Activated T-cell treated with anti-CD3 and anti-CD28 coated beads for 1 hour (primary cell): ENCODE data around the gene TCHP.

Experiments
- DNase-seq: peaks from one replicate; pipeline ENCODE4 v3.0.0-alpha.2; 2020; ENCODE audit warnings: low read depth

TCHP gene

GRCh38 chr12:109932878-109933503 is 32.9 kb downstream of the TCHP start:
- DNase-seq: no peak

GRCh38 chr12:109934026-109934425 is 34.0 kb downstream of the TCHP start:
- no peak for DNase-seq

DNA sequence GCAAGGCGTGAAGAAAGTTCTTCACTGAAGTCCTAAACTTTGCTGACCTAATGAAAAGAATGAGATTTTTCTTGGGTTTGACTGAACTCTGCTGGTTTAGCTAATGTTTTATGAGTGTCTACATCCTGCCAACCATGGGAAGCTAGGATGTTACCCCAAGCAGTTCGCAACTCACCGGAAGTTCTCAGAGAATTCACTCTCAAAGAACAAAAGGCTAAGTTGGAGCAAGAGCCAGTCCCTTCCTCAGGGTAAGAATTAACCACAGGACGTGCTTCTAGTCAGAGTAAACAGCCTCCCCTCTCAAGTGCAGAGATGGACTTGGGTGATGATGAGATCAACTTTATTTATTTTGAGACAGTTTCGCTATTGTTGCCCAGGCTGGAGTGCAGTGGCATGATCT is 37.3 kb downstream of the TCHP start:
- DNase-seq: no peak

GRCh38 chr12:109938947-109939346 is 38.9 kb downstream of the TCHP start:
- no peak for DNase-seq

DNA sequence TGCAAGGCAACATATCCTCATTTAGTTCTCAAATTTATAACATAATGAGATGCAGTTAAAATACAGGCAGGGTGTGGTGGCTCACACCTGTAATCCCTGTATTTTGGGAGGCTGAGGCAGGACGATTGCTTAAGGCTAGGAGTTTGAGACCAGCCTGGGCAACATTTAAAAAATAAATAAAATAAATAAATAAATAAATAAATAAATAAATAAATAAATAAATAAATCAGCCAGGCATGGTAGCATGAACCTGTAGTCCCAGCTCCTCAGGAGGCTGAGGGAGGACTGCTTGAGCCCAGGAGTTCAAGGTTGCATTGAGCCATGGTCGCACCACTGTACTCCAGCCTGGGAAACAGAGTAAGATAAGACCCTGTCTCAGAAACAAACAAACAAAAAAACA is 39.4 kb downstream of the TCHP start:
- DNase-seq: no peak

DNA sequence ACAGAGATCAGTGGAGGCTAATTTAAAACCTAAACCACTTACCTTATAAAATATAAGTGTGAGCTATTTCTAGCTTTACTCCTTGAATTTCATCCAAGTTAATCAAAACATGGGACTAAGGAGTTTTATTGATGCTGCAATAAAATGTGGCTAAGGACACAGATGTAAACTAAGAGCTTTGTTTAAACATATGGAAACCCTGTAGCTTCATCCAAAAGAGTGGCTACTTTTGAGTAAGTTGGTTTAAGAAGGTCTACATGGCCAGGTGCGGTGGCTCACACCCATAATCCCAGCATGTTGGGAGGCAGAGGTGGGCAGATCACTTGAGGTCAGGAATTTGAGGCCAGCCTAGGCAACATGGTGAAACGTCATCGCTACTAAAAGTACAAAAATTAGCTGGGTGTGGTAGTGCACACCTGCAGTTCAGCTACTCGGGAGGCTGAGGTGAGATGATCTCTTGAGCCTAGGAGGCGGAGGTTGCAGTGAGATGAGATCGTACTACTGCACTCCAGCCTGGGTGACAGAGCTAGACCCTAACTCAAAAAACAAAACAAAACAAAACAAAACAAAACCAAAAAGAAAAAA is 40.4 kb downstream of the TCHP start:
- DNase-seq: no peak

- DNase-seq: no peak
These were observed 43.7 kb downstream of the TCHP start for GRCh38 chr12:109943811-109944210.

DNA sequence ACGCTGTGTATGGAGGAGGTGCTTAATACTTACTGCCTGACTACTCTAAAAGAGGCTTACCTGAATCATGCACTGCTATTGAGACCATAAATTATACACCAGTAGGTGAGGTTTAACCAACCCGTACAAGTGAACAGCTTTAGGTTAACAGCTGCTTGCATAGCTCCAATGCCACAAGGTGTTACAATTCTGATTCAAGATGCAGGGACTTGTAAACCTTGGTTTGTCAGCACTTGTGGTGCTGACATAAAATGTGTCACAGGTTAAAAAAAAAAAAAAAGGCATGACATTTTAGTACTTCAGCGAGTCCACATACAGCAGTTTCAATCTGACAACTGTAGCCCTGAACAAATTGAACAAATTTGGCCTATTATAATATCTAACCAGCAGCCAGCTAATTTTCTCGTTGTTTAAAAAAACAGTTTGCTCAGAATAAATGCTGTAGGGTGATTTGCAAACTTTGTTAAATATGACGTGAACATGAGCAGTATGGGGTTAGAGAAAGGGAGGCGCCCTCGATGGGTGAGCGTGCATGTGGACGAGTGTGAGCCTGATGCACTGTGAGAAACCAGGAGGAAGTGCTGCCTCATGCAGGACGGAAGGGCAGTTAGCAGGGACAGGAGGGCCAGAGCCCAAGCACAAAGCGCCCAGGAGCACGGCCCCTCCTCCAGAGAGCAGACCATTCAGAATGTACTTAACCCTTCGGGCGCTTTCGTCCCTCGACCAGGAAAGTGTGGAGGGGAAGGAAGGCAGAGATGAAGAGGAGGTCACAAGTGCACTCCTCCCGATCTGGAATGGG is 44.7 kb downstream of the TCHP start:
- DNase-seq: no peak

DNA sequence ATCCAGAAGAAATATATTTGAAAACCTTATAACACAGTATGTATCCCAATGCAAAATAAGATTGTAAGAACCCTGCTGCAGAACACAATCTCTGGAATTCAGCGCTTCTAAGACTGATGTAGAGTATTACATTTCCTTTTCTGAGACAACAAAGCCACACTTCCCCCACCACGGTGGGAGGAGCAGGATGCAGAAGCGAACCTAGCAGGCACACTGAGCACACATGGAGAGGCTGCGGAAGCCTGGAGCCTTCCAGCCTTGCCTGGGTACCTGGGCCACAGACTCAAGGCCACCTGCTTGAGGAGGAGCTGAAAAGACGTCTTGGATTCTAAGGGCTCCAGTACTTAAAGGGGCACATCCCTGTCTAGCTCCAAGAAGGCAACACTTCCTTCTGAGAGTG is 46.4 kb downstream of the TCHP start:
- no peak for DNase-seq

GRCh38 chr12:109946913-109947312 is 46.8 kb downstream of the TCHP start:
- DNase-seq: no peak

DNA sequence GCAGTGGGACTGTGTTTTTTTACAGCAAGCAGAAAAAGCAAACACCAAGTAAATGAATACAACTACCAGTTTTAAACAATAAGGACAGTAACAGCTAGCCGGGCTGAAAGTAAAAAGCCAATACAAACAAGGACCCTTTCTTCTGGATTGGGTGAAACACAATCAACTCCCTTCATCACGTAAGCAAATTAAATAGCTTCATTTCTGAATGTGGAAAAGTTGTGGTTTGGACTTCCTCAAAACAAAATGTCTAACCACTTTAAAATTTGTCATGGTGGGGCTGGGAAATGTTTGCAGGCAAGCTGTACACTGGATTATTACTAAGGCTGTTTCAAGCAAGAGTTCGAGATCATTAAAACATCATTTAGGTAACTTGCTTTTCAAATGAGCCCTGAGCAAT is 47.4 kb downstream of the TCHP start:
- no peak for DNase-seq

DNA sequence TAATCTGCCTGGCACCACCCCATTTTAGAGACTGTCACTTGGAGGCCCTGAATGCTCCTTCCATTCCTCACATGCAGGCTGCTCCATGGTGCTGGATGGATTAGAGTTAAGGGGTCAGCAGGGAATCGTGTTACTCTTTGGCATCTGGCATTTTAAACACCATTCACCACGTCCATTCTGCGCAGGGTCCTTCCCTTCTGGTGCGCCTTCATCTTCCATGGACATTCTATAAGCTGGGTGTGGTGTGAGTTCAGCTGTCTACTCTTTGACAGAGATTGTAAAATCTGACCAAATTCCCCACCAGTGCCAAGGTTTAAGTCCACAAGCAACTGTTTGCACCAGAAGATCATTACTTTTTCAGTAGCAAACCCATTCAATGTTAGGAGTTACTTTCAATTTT is 48.3 kb downstream of the TCHP start:
- DNase-seq: no peak

DNA sequence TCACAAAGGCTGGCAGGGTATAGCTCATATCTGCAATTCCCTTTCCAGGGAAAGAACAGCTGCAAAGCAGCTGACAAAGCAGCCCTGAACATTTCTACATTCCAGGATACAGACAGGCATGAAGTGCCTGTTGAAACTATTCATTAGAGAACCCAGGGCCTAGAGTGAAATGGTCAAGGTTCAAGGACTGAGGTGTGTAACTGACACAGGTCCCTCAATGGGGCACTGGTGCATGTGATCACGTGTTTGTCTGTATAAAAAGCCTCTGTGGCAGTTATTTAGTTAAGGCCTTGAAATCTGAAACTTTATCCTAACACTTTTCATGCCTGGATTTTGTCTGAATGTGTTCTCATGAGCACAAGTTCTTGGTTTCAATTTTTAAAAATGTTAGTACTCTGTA is 49.0 kb downstream of the TCHP start:
- no peak for DNase-seq

DNA sequence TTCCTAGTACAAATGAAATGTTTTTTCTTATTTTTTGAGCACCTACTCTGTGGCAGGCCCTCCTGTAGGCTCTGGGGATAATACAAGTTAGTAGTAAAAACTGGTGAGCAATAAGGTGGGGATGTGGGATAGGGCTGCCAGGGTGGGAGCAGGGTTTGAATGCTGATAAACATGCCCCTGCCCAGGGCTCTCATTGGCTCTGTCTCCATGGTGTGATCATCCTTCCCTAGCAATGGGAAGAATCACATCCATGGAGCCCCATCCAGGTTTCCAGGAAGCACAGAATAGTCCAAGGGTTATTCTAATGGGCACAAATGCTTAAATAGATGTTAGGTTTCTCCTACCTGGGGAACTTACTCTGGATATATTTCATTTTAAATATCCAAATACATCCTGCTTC is 50.6 kb downstream of the TCHP start:
- DNase-seq: no peak

- no peak for DNase-seq
These were observed 51.1 kb downstream of the TCHP start for GRCh38 chr12:109951136-109951535.

GRCh38 chr12:109951751-109952150 is 51.7 kb downstream of the TCHP start:
- no peak for DNase-seq

DNA sequence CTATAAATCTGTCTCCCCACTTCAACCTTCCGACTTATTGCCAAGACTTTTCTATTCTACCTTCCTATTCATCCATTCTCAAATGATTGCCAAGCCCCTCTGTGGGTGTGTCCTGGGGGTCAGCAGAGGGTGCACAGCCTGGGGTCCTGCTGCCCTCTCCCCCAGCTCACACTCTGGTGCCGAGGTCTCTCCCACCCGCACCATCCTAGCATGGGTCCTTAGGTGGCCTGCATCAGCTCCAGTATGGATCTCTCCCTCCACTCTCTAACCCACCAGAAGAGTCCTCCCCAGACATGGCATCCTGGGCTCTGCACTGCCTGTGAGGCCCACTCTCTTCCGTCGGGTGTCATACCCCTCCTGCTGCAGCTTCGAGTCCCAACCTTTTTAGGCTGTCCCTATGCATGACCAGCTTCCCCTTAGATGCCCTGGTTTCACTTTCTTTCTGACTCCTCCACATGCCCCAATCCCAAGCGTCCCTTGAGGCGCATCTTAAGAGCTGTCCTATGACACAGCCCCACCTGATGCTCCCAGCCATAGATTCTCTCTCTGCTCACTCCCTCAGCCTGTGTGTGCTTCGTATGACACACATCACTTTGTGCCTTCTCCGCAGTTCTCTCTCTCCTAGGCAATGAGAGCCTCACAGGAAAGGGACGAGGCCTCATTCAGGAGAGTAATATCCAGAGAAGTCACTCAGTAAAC is 52.2 kb downstream of the TCHP start:
- DNase-seq: no peak

GRCh38 chr12:109952873-109953272 is 52.8 kb downstream of the TCHP start:
- no peak for DNase-seq

GRCh38 chr12:109953656-109954055 is 53.6 kb downstream of the TCHP start:
- no peak for DNase-seq

DNA sequence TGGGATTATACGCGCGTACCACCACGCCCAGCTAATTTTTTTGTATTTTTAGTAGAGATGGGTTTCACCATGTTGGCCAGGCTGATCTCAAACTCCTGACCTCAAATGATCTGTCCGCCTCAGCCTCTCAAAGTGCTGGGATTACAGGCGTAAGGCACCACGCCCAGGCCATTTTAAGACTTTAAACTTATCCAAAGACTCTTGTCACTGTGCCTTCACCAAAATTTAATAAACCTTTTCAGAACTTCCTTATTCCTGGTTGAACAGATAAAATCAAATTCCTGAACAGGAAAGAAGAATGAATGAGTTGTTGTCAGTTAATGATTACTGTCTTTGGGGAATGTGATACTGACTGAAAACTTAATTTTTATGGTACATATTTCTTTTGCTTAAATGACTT is 58.3 kb downstream of the TCHP start:
- DNase-seq: no peak

DNA sequence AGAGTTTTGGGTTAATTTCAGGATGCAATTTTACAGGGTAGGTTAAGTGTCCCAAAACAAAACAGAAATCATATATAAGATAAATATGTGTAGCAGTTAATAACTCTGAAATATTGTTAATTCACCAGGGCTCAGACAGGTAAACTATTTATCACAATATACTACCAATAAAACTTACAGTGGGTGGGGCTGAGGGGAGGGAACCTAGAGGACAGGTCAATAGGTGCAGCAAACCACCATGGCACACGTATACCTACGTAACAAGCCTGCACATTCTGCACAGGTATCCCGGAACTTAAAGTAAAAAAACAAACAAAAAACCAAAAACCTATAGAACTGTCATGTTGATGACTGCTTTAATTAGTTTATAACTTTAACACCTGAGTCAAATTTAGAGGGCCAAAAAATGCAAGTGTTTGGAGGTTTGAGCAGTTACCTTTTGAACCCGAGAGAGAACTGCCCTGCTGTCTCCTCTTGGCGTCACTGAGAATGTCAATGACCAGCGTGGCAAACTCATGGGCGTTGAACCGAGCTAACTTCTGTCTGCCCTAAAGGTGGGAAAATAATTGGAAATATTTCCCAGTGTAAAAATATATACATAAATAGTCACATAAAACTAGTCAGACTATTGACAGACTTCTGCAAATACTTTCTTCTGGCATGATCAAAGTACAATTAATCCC is 59.5 kb downstream of the TCHP start:
- DNase-seq: no peak

DNA sequence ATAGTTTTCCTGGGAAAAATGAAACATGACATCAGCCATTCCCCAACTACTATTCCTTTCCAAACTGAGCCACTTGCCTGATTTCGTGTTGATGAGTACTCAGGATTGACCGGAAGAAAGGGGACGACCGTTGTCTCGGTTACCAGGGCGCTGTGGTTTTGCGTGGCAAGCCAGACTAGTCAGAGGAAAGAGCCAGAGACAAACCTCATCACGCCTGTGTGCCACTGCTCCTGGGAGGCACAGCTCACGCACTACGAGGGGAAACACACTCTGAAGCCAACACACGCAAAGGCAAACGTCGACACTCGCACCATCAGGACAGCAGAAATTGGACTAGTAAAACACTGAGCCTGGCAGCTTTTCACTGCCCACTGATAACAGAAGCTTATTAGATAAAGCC is 61.1 kb downstream of the TCHP start:
- no peak for DNase-seq
